PC-3 (cell line): Measurements from ENCODE around the gene MALRD1.

Source experiments
- EZH2 ChIP-seq: fragments of 300-600 bp; sonication (generic); IDR thresholded peaks from one replicate; pipeline ENCODE4 v1.6.1; 2017; ENCODE audit warnings: antibody characterized with exemption, mild to moderate bottlenecking, low read length; ENCODE audit not compliant: unreplicated experiment
- TF ChIP-seq, protein P1 (sequence below): fragments of 300-600 bp; sonication (generic); conservative IDR thresholded peaks from 2 replicates; pipeline ENCODE4 v1.5.1; 2017; ENCODE audit warnings: antibody characterized with exemption, low read depth, mild to moderate bottlenecking, low read length

DNA sequence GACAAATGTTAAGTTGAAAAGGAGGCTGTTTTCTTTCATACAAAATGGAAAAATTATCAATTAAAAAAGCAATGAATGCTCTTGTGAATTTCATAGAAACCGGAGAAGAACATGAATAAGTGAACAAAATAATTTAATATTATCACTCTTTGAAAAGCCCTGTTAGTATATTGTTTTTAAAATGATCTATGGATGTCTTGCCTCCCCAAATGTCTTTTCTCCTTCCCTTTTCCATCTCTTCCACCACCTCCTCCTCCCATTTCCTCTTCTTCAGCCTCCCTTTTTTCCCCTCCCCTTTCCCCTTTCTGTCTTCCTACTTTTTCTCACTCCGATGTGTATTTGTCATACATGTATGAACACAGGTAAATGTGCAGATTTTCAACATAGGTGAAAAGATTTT is 234.7 kb downstream of the MALRD1 start:
- no peak for TF ChIP-seq EZH2
- TF ChIP-seq, protein P1, sequence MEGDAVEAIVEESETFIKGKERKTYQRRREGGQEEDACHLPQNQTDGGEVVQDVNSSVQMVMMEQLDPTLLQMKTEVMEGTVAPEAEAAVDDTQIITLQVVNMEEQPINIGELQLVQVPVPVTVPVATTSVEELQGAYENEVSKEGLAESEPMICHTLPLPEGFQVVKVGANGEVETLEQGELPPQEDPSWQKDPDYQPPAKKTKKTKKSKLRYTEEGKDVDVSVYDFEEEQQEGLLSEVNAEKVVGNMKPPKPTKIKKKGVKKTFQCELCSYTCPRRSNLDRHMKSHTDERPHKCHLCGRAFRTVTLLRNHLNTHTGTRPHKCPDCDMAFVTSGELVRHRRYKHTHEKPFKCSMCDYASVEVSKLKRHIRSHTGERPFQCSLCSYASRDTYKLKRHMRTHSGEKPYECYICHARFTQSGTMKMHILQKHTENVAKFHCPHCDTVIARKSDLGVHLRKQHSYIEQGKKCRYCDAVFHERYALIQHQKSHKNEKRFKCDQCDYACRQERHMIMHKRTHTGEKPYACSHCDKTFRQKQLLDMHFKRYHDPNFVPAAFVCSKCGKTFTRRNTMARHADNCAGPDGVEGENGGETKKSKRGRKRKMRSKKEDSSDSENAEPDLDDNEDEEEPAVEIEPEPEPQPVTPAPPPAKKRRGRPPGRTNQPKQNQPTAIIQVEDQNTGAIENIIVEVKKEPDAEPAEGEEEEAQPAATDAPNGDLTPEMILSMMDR = no peak
